ENCODE measurements around the gene PDE4D. TPM values are rescaled to one million over a fixed set of nuclear protein-coding genes. Genes with fewer than 3 reads are reported as not detected.

PDE4D gene
- total RNA-seq, 1 donor from 2014 or later = 7.6 TPM

DNA sequence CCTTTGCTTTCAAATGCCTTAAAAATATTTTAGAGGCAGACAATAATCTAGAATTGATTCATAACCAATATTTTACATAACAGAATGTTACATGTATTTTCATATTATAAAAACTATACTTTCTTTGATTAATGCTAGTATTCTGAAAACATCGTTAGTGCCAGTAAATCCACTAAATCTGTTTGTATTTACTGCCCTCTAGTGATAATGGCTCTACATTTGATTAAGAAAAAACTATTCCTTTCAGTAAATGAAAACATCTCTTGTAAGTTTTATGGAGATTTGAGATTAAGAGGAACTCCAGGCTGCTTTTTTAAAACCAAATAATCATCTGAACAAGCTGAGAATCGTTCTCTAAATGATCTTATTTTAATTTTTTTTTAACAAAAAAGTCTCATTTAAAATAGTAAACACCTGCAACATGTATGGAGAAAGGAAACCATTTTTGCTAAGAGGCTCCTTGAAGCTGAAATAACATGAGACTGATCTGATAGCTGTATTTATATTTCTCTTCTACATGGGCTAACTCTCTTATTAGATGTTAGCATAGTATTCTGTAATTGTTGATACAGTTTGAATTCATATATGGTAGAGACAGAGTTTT, 886.0 kb downstream of the PDE4D start:
- TF ChIP-seq, protein P1, sequence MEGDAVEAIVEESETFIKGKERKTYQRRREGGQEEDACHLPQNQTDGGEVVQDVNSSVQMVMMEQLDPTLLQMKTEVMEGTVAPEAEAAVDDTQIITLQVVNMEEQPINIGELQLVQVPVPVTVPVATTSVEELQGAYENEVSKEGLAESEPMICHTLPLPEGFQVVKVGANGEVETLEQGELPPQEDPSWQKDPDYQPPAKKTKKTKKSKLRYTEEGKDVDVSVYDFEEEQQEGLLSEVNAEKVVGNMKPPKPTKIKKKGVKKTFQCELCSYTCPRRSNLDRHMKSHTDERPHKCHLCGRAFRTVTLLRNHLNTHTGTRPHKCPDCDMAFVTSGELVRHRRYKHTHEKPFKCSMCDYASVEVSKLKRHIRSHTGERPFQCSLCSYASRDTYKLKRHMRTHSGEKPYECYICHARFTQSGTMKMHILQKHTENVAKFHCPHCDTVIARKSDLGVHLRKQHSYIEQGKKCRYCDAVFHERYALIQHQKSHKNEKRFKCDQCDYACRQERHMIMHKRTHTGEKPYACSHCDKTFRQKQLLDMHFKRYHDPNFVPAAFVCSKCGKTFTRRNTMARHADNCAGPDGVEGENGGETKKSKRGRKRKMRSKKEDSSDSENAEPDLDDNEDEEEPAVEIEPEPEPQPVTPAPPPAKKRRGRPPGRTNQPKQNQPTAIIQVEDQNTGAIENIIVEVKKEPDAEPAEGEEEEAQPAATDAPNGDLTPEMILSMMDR (IDR thresholded peaks at IDR 0.05; ENCODE audit: unreplicated experiment) = peak; percentile 63
- Mint-ChIP-seq H3K4me3 (ENCODE audit: low read depth) (no peak overlapping the region), H3K9me3 (ENCODE audit: low read depth) (peaks cover 6% of the 10 kb centered on the region), H3K4me1 (ENCODE audit: low read depth) (no peaks in the 10 kb centered on the region), H3K36me3 (ENCODE audit: insufficient read depth) (peaks cover 7% of the 10 kb centered on the region), H3K27ac (no peak overlapping the region), H3K27me3 (no peaks in the 10 kb centered on the region)
- DNase-seq (ENCODE audit: low spot score, unreplicated experiment) = no peak

DNA sequence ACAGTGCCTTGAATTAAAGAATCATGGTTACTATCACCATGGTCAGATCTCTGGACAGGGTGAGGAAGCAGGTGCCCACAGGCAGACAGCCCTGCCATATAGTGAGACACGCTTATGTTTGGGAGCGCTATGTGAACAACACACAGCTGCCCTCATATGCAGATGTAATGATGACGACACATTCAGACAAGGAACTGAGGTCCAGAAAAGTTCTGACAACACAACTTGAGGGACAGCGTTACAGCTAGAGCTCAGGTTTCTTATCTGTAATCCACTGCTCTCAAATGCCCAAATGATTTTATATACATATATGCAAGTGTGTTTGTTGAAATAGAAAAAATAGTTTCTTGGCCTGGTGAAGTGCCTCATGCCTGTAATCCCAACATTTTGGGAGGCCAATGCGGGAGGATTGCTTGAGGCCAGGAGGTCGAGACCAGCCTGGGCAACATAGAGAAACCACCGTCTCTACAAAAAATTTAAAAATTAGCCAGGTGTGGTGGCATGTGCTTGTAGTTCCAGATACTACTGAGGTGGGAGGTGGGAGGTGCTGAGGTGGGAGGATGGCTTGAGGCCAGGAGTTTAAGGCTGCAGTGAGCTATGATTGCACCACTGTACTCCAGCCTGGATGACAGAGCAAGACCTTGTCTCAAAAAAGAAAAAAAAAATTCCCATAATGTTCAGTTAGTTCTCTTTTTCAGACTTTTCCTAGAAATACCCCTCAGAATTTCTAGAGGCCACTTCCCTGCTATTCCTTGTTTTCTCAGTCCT, 887.4 kb downstream of the PDE4D start:
- TF ChIP-seq, protein P1 (IDR thresholded peaks at IDR 0.05; ENCODE audit: unreplicated experiment) = no peak
- no peak overlapping the region for H3K27ac Mint-ChIP-seq
- no peak overlapping the region for H3K4me3 Mint-ChIP-seq (ENCODE audit: low read depth)
- no peaks in the 10 kb centered on the region for H3K27me3 Mint-ChIP-seq
- H3K9me3 Mint-ChIP-seq (ENCODE audit: low read depth) = no peaks in the 10 kb centered on the region
- peaks cover 2% of the 10 kb centered on the region for H3K36me3 Mint-ChIP-seq (ENCODE audit: insufficient read depth)
- no peak for DNase-seq (ENCODE audit: low spot score, unreplicated experiment)
- no peaks in the 10 kb centered on the region for H3K4me1 Mint-ChIP-seq (ENCODE audit: low read depth)

DNA sequence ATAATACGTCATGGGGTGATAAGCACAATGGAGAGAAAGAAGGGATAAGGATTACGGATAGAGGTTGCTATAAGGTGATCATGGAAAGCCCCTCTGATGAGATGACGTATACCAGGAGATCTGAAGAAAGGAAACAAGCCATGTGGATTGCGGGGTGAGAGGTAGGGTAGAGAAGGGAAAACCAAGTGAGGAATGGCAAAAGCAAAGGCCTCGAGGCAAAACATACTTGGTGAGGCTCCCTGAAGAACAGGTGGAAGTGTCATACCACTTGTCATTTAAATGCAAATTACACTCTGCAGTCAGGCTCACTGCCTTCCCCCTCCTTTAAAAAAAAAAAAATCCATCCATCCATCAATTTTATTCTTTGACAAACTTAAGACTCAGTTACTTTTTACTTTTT, 889.9 kb downstream of the PDE4D start:
- no peaks in the 10 kb centered on the region for H3K27me3 Mint-ChIP-seq
- no peak overlapping the region for H3K4me3 Mint-ChIP-seq (ENCODE audit: low read depth)
- H3K9me3 Mint-ChIP-seq (ENCODE audit: low read depth) = no peaks in the 10 kb centered on the region
- no peaks in the 10 kb centered on the region for H3K36me3 Mint-ChIP-seq (ENCODE audit: insufficient read depth)
- no peaks in the 10 kb centered on the region for H3K4me1 Mint-ChIP-seq (ENCODE audit: low read depth)
- no peak overlapping the region for H3K27ac Mint-ChIP-seq
- TF ChIP-seq, protein P1 (IDR thresholded peaks at IDR 0.05; ENCODE audit: unreplicated experiment) = no peak
- DNase-seq (ENCODE audit: low spot score, unreplicated experiment) = no peak

DNA sequence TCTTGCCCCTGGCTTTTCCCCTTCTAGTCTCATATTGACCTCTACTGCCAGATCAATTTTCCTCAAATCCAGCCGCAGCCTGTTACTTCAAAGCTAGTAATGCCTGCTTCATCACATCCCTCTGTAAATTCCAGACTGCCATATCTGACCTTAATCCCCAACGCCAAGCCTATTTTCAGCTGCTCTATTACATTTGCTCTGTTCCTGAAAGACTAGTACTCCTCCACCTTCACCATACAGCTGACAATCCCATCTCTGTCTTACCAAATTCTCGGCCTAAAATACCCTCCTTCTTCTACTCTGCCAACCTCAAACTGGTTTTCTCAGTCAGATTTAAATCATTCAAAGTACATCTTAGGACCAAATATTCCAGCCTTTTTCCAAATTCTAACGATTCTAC, 890.4 kb downstream of the PDE4D start:
- no peaks in the 10 kb centered on the region for H3K27me3 Mint-ChIP-seq
- no peaks in the 10 kb centered on the region for H3K9me3 Mint-ChIP-seq (ENCODE audit: low read depth)
- DNase-seq (ENCODE audit: low spot score, unreplicated experiment) = no peak
- no peak overlapping the region for H3K27ac Mint-ChIP-seq
- no peak overlapping the region for H3K4me3 Mint-ChIP-seq (ENCODE audit: low read depth)
- no peaks in the 10 kb centered on the region for H3K36me3 Mint-ChIP-seq (ENCODE audit: insufficient read depth)
- no peaks in the 10 kb centered on the region for H3K4me1 Mint-ChIP-seq (ENCODE audit: low read depth)
- TF ChIP-seq, protein P1 (IDR thresholded peaks at IDR 0.05; ENCODE audit: unreplicated experiment) = no peak

DNA sequence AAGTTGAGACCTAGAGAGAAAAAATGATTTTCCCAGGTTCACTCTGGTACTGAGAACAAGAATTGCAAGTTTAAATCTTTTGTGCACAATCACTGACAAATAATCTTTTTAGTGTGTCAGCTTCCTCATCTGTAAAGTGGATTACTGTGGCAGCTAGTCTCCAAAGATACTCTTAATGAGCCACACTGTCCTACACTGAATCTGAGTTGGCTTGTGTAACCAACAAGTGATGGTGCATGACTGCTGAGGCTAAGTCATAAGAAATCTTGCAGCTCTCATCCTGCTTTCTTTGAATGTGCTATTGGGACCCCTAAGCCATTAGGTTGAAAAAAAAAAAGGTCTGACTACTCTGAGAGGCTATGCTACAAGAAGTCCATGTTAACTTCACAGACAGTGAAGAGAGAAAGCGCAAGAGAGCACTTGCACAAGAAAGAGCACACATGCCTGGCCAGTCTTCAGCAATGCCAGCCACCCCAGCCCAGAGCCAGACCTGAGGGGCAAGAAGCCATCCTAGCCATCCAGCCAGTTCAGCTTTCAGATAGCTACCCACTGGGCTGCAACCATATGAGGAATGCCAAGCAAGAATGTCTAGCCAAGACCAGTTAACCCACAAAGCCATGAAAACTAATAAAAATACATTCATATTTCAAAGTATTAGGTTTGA, 891.2 kb downstream of the PDE4D start:
- no peak for DNase-seq (ENCODE audit: low spot score, unreplicated experiment)
- no peak overlapping the region for H3K27ac Mint-ChIP-seq
- TF ChIP-seq, protein P1 (IDR thresholded peaks at IDR 0.05; ENCODE audit: unreplicated experiment) = no peak
- no peaks in the 10 kb centered on the region for H3K27me3 Mint-ChIP-seq
- no peaks in the 10 kb centered on the region for H3K4me1 Mint-ChIP-seq (ENCODE audit: low read depth)
- H3K9me3 Mint-ChIP-seq (ENCODE audit: low read depth) = no peaks in the 10 kb centered on the region
- no peak overlapping the region for H3K4me3 Mint-ChIP-seq (ENCODE audit: low read depth)
- no peaks in the 10 kb centered on the region for H3K36me3 Mint-ChIP-seq (ENCODE audit: insufficient read depth)

All from progenitor cell of endocrine pancreas (in vitro differentiated cells).